Stimulated activated CD4-positive, alpha-beta T cell treated with anti-CD3 and anti-CD28 coated beads, TNF-alpha, amount 100 ng/mL, for 1 hour (primary cell): ENCODE results near the gene DLG2.

ENCODE experiments used
- DNase-seq, 3 donors: peaks; one replicate each; pipeline ENCODE4 v3.0.0-alpha.2; 2020; ENCODE audit warnings: low read depth in 3 of 3, low spot score in 1 of 3

The DLG2 gene

DNA sequence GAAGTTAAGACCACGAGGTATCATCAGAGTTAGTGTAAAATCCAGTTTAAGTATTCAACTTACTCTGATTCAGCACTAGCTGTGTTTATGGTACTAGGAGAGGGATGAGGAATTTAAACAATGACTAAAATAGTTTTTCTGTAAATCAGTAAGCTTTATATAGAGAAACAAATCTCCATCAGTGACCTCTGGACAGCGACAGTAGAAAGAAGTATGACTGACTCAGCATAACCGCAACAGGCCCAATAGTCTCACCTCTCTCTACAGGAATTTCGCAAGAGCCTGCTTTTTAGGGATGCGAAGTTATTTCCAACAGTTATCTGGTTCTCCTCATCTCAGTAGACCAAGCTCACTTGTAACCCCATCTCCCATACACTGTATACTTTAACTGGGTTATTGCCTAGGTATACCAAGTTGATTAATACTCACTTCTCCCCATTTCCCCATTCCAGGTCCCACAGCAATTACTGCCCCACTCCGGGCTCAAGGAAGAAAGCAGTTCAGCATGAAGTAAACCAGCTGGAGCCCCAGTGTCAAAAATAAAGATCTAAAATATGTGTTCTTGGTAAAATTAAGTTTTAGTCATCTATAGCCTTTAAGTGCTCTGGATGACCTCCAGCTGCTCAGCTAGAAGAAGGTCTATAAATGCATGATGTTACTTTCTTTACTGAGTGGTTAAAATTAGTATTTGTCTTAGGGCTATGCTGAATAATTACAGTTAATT is 1570.3 kb downstream of the DLG2 start:
- no peak for DNase-seq

- no peak for DNase-seq
These were observed 1582.0 kb downstream of the DLG2 start for GRCh38 chr11:84045146-84045545.

GRCh38 chr11:84044706-84045105 is 1582.4 kb downstream of the DLG2 start:
- DNase-seq = no peak

DNA sequence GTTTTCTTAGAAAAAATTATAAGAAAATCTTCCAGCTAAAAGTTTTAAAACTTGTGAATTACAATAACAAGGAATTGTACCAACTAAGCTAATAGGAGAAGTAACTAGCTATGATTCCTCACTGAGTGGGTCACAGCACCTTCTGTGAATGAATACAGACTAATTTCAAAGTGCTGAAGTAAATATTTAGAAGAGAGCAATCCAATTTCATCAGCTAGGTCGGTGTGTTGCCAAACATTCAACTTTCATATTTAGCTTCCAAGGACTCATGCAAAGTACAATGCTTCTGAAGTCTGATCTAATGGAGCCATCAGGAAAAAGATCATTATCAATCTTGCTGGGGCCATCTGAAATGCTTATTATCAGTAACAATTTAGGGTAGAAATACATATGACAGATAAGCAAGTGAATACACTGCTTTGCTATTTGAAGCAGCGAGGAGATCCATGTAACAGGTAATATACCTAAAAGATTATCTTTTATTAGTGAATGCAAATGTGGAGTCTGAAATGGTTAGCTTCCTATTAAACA is 1590.4 kb downstream of the DLG2 start:
- no peak for DNase-seq

DNA sequence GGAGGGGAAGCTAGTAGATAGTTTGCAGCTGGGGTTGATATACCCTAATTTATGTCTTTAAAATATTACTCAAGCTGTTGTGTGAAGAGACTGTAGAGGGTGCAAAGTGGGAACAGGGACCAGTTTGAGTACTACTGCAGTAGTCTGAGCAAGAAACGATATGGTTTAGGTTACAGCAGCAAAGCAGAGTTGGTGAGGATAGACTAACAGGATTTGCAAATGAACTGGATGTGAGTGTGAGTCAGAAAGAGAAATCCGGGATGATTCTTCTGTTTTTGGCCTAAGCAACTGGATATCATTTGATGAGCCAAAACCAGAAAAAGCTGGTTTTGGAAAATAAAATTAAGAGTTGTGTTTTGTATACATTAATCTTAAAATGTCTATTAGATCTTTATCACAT is 1591.5 kb downstream of the DLG2 start:
- no peak for DNase-seq

GRCh38 chr11:84034484-84034883 is 1592.7 kb downstream of the DLG2 start:
- no peak for DNase-seq

DNA sequence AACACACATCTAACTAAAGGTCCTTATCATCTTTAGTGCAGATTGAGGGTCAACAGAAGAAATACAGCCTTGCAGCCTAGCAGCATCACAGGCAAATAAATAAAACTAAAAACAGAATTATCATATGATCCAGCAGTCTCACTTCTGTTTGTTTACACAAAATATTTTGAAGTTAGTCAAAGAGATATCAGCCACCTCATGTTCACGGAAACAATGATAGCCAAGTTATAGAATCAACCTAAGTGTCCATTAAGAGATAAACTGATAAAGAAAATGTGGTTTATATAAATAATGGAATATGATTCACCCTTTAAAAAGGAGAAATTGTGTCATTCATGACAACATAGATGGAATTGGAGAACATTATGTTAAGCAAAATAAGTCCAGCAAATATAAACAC is 1602.9 kb downstream of the DLG2 start:
- DNase-seq = no peak

DNA sequence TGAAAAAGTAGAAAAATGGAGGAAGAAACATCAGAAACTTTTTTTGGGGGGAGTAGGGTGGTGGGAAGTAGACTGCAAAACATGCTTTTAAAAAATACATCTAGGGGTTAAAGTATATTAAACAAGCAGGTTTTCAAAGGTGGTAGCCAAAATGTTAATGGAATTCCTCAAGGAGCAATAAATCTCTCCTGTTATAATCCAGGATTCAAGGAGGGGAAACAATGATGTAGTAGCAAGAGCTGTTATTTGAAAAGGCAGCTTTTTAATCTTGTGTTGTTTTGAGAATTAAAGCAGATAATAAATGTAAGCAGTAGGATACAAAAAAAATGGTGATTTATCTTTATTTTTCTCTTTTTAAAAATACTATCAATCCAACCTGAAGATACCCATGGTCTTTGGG is 1604.4 kb downstream of the DLG2 start:
- DNase-seq = no peak

DNA sequence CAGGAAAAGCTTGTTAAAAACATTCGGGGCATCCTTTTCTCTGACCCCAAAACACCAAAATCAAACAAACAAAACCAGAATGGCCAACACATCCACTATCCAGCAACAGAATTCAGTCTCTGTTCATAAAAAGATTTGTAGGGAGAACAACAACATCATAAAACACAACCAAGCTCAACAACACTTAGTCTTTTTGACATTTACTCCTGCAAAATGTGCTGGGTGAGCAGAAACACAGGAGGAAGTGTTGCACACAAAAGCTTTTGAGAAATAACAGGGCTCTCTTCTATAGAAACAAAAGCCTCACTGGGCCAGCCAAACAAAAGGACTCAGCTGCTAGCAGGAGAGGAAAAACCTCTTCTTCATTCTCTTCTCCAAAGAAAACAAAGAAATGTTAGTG is 1604.9 kb downstream of the DLG2 start:
- no peak for DNase-seq

GRCh38 chr11:84021291-84021690 is 1605.9 kb downstream of the DLG2 start:
- no peak for DNase-seq

- no peak for DNase-seq
These were observed 1607.5 kb downstream of the DLG2 start for GRCh38 chr11:84019571-84020194.

- no peak for DNase-seq
These were observed 1612.6 kb downstream of the DLG2 start for GRCh38 chr11:84014539-84014938.

- no peak for DNase-seq
These were observed 1614.8 kb downstream of the DLG2 start for GRCh38 chr11:84012171-84012826.

GRCh38 chr11:84003181-84003580 is 1624.0 kb downstream of the DLG2 start:
- no peak for DNase-seq

- DNase-seq = no peak
These were observed 1628.2 kb downstream of the DLG2 start for GRCh38 chr11:83998921-83999320.

GRCh38 chr11:83990160-83990733 is 1636.9 kb downstream of the DLG2 start:
- no peak for DNase-seq

DNA sequence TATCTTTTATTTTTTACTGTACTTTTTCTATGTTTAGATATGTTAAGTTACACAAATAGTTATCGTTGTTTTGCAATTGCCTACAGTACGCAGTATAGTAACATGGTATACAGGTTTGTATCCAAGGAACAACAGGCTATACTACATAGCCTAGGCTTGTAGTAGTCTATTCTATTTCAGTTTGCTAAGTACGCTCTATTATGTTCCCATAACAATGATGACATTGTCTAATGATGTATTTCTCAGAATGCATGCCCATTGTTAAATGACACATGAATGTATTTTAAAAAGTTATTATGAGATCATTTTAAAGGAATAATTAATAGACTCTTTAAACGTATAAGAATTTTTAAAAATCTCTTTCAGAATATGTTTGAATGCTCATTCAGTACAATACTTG is 1644.3 kb downstream of the DLG2 start:
- DNase-seq = no peak

DNA sequence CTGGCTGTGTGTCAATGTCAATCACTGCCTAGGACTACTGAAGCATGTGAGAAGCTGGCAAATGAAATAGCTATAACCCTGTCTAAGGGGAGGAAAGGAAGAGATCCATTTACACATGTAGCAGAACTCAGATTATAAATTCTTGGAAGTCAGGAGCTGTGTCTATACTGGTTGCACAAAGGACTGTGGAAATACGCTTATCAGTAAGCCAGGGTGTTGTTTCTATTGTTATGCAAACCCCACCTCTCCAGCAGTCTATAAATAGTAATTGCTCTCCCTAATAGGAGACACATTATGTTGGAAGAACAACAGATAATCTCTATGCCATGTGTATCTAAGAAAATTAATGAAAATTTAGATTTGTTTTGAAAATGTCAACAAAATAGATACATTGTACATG is 1647.6 kb downstream of the DLG2 start:
- no peak for DNase-seq

DNA sequence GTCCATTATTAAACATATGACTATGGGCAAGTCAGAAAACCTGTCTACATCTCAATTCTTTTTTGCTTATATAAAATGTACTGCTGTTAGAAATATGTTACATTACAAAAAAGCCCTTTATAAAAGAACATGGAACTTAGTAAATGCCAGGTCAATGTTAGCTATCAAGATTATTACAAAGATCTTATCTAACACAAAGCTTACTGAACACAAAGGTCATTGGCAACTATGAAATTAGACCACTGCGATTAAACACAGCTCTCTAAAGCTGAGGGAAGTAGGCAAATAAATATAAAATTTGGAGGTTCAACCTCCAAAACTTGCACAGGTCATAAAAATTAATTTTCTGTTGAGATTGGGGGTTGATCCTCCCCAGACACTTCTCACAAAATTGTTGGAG is 1648.2 kb downstream of the DLG2 start:
- no peak for DNase-seq

- no peak for DNase-seq
These were observed 1651.1 kb downstream of the DLG2 start for GRCh38 chr11:83976086-83976485.

GRCh38 chr11:83972536-83972935 is 1654.6 kb downstream of the DLG2 start:
- no peak for DNase-seq

GRCh38 chr11:83971063-83971462 is 1656.1 kb downstream of the DLG2 start:
- no peak for DNase-seq
